Fibroblast of pulmonary artery (primary cell): ENCODE data around the gene ZNF235.
A peak's percentile ranks its signal among the peaks of the same experiment; 100 is the strongest.
"Not testable (repeated sequence)": the region's sequence is repeated elsewhere in the genome, so short reads cannot be mapped to it uniquely, and the experiment has no call there.

Experiments
- DNase-seq: peaks from one replicate; pipeline ENCODE4 v3.0.0-alpha.2; 2010; ENCODE audit warnings: low read depth
- H3K4me3 ChIP-seq: replicated peaks from 2 replicates; pipeline ENCODE4 v1.5.1; 2011; ENCODE audit warnings: low read depth, mild to moderate bottlenecking, control low read depth, low read length, moderate library complexity
- CTCF ChIP-seq: IDR thresholded peaks from 2 replicates; pipeline ENCODE4 v1.5.1; 2011; ENCODE audit warnings: mild to moderate bottlenecking, control low read depth, low read length, inconsistent platforms; ENCODE audit errors: missing control alignments

Gene ZNF235

GRCh38 chr19:44304659-44305193, at the start of gene ZNF235:
Gene ZNF235 (minus strand): TSS chr19:44305025. CDS start chr19:44303404, 1,621 bp downstream.
- TF ChIP-seq CTCF = no peak
- peak; percentile 99 for DNase-seq
- H3K4me3 ChIP-seq = peak within 1 kb of the TSS; percentile 78

- no peak for TF ChIP-seq CTCF
- no peak overlapping the region for H3K4me3 ChIP-seq
- DNase-seq = no peak
Observed at GRCh38 chr19:44346556-44346955, 41.7 kb upstream of the ZNF235 start.

GRCh38 chr19:44345959-44346358, 41.1 kb upstream of the ZNF235 start:
- H3K4me3 ChIP-seq = no peak overlapping the region
- no peak for DNase-seq
- no peak for TF ChIP-seq CTCF

GRCh38 chr19:44344255-44344654, 39.4 kb upstream of the ZNF235 start:
- no peak for TF ChIP-seq CTCF
- no peak overlapping the region for H3K4me3 ChIP-seq
- DNase-seq = no peak

- DNase-seq = no peak
- TF ChIP-seq CTCF = no peak
- H3K4me3 ChIP-seq = no peak overlapping the region
Observed at GRCh38 chr19:44341794-44342193, 37.0 kb upstream of the ZNF235 start.

- not testable (repeated sequence) for DNase-seq, H3K4me3 ChIP-seq
Observed at GRCh38 chr19:44334639-44335038, 29.8 kb upstream of the ZNF235 start.

GRCh38 chr19:44332145-44332544, 27.3 kb upstream of the ZNF235 start:
- no peak overlapping the region for H3K4me3 ChIP-seq
- TF ChIP-seq CTCF = no peak
- DNase-seq = no peak
